Skeletal muscle tissue (tissue), 4 donors: Measurements from ENCODE around the gene CLEC4A. TPM values are rescaled to one million over a fixed set of nuclear protein-coding genes. Genes with fewer than 3 reads are reported as not detected.
"Not testable (repeated sequence)": the region's sequence is repeated elsewhere in the genome, so short reads cannot be mapped to it uniquely, and the experiment has no call there.

Experiments used
- H3K27ac ChIP-seq: one replicate; pipeline ENCODE4 v1.7.0; 2013; ENCODE audit warnings: mild to moderate bottlenecking, low read depth, low read length, inconsistent platforms
- H3K27me3 ChIP-seq, 3 donors: one replicate each; pipeline ENCODE4 v1.7.0; 2013; ENCODE audit warnings: low read length in 3 of 3; ENCODE audit not compliant: control insufficient read depth in 3 of 3, insufficient read depth in 3 of 3
- H3K36me3 ChIP-seq, 3 donors: one replicate each; pipeline ENCODE4 v1.7.0; 2013; ENCODE audit warnings: low read length in 3 of 3; ENCODE audit not compliant: control insufficient read depth in 3 of 3, insufficient read depth in 3 of 3
- H3K4me1 ChIP-seq, 3 donors: one replicate each; pipeline ENCODE4 v1.7.0; 2013; ENCODE audit warnings: low read length in 3 of 3, mild to moderate bottlenecking in 3 of 3; ENCODE audit not compliant: control insufficient read depth in 3 of 3, insufficient read depth in 3 of 3
- H3K4me3 ChIP-seq, 3 donors: one replicate each; pipeline ENCODE4 v1.7.0; 2013; ENCODE audit warnings: low read length in 3 of 3
- H3K9ac ChIP-seq, 3 donors: one replicate each; pipeline ENCODE4 v1.7.0; 2013; ENCODE audit warnings: low read length in 3 of 3, mild to moderate bottlenecking in 3 of 3, moderate library complexity in 2 of 3, low read depth in 1 of 3
- H3K9me3 ChIP-seq, 3 donors: one replicate each; pipeline ENCODE4 v1.7.0; 2013; ENCODE audit warnings: low read length in 3 of 3; ENCODE audit not compliant: control insufficient read depth in 3 of 3
- total RNA-seq: library from RNA; depleted of rRNA; stranded (reverse); fragments of >200 nt; gene quantifications from one replicate; pipeline ENCODE4 v1.2.3, GENCODE V29; 2014
- donor health status: Osteomylitis.

CLEC4A gene
- total RNA-seq, 1 donor from 2014 or later: not detected

DNA sequence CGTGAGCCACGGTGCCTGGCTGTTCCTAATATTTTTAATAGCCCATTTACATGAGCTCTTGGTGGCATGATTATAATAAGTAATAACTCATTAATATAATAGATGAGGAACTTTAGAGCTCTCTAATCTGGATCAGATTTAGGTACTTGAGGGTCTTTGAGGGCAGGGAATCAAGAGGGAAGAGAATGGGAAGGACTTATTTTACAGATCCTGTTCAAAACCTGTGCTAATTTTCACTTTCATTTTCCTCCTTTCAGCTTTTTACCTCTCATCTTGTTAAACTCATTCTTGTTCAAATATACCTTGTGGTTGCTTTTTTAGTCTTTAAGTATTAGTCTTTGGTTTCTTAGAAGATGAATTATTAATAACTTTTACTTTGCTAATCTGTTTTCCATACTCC is 35.8 kb upstream of the CLEC4A start:
- H3K27me3 ChIP-seq: no peaks in the 10 kb centered on the region
- H3K36me3 ChIP-seq: peaks cover 10 to 34% (median 31%) of the 10 kb centered on the region in 3 donors
- peaks cover 13 to 20% (median 14%) of the 10 kb centered on the region in 3 donors for H3K4me1 ChIP-seq
- no peak overlapping the region for H3K27ac ChIP-seq
- no peaks in the 10 kb centered on the region for H3K9me3 ChIP-seq
- H3K4me3 ChIP-seq: no peak overlapping the region
- H3K9ac ChIP-seq: no peak overlapping the region

DNA sequence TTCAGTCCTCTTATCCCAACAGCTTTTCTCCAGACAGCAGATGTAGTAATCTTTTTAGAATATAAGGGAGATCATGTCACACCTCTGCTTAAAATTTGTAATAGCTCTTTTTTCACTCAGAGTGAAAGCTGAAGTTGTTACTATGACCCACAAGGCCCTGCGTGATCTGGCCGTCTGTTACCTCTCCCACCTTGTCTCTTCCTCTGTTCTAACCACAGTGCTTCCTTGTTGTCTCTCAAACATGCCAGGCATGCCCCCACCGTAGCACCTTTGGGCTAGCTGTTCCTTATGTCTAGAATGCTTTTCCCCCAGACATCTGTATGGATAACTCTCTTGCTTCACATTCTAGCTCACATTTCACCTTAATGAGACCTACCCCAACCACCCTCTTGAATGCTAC is 34.8 kb upstream of the CLEC4A start:
- Histone ChIP-seq H3K4me1 (peaks cover 6 to 11% (median 7%) of the 10 kb centered on the region in 3 donors), H3K27ac (no peak overlapping the region), H3K36me3 (peaks cover 19 to 42% (median 40%) of the 10 kb centered on the region in 3 donors), H3K4me3 (no peak overlapping the region), H3K27me3 (no peaks in the 10 kb centered on the region), H3K9me3 (no peaks in the 10 kb centered on the region), H3K9ac (no peak overlapping the region)

- H3K27ac ChIP-seq, H3K27me3 ChIP-seq, H3K9me3 ChIP-seq, H3K9ac ChIP-seq, H3K4me3 ChIP-seq, H3K4me1 ChIP-seq: not testable (repeated sequence)
- peaks cover 20 to 47% (median 44%) of the 10 kb centered on the region in 3 donors for H3K36me3 ChIP-seq
These were observed 34.1 kb upstream of the CLEC4A start for GRCh38 chr12:8089277-8089676.

GRCh38 chr12:8089716-8090115 is 33.7 kb upstream of the CLEC4A start:
- Histone ChIP-seq H3K36me3 (peaks cover 25 to 51% (median 47%) of the 10 kb centered on the region in 3 donors), H3K27me3 (no peaks in the 10 kb centered on the region), H3K4me3 (no peak overlapping the region), H3K27ac (no peak overlapping the region), H3K9ac (no peak overlapping the region), H3K9me3 (no peaks in the 10 kb centered on the region), H3K4me1 (peaks cover 0 to 2% (median 0%) of the 10 kb centered on the region in 3 donors)

DNA sequence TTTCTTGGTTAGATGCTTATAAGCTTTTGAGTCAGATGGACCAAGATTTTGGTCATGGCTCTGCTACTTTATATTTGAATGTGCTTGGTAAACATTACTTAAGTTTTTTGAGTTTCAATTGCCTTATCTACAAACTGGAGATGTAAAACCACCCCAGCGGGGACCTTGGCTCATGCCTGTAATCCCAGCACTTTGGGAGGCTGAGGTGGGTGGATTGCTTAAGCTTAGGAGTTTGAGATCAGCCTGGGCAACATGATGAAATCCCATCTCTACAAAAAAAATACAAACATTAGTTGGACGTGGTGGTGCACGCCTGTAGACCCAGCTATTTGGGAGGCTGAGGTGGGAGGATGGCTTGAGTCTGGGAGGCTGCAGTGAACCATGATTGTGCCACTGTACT is 30.1 kb upstream of the CLEC4A start:
- Histone ChIP-seq H3K27me3 (no peaks in the 10 kb centered on the region), H3K36me3 (peaks cover 43 to 82% (median 70%) of the 10 kb centered on the region in 3 donors), H3K27ac (no peak overlapping the region), H3K9me3 (no peaks in the 10 kb centered on the region), H3K4me1 (no peaks in the 10 kb centered on the region), H3K4me3 (no peak overlapping the region), H3K9ac (no peak overlapping the region)

GRCh38 chr12:8096281-8096915 is 27.0 kb upstream of the CLEC4A start:
- Histone ChIP-seq H3K9me3 (no peaks in the 10 kb centered on the region), H3K27me3 (no peaks in the 10 kb centered on the region), H3K27ac (no peak overlapping the region), H3K36me3 (peaks cover 43 to 64% (median 54%) of the 10 kb centered on the region in 3 donors), H3K9ac (no peak overlapping the region), H3K4me1 (no peaks in the 10 kb centered on the region), H3K4me3 (no peak overlapping the region)

GRCh38 chr12:8099235-8099634 is 24.2 kb upstream of the CLEC4A start:
- Histone ChIP-seq H3K27me3 (no peaks in the 10 kb centered on the region), H3K9me3 (no peaks in the 10 kb centered on the region), H3K36me3 (peaks cover 23 to 42% (median 33%) of the 10 kb centered on the region in 3 donors), H3K27ac (no peak overlapping the region), H3K4me1 (no peaks in the 10 kb centered on the region), H3K4me3 (no peak overlapping the region), H3K9ac (no peak overlapping the region)

- no peaks in the 10 kb centered on the region for H3K27me3 ChIP-seq
- H3K27ac ChIP-seq: no peak overlapping the region
- H3K4me1 ChIP-seq: no peaks in the 10 kb centered on the region
- H3K9ac ChIP-seq: peak overlapping the region in 2 of 3 donors; percentile 39 to 51
- H3K9me3 ChIP-seq: no peaks in the 10 kb centered on the region
- H3K4me3 ChIP-seq: no peak overlapping the region
- H3K36me3 ChIP-seq: peaks cover 0 to 5% (median 2%) of the 10 kb centered on the region in 3 donors
These were observed 14.5 kb upstream of the CLEC4A start for GRCh38 chr12:8108808-8109398.

- H3K27me3 ChIP-seq, H3K4me1 ChIP-seq, H3K4me3 ChIP-seq, H3K9me3 ChIP-seq, H3K9ac ChIP-seq, H3K36me3 ChIP-seq, H3K27ac ChIP-seq: not testable (repeated sequence)
These were observed 10.3 kb upstream of the CLEC4A start for GRCh38 chr12:8113117-8113516.

GRCh38 chr12:8120072-8120713 is 3.2 kb upstream of the CLEC4A start:
- no peak overlapping the region for H3K9ac ChIP-seq
- H3K27me3 ChIP-seq: no peaks in the 10 kb centered on the region
- H3K4me3 ChIP-seq: no peak overlapping the region
- no peaks in the 10 kb centered on the region for H3K4me1 ChIP-seq
- H3K36me3 ChIP-seq: peaks cover 0 to 5% (median 5%) of the 10 kb centered on the region in 3 donors
- H3K27ac ChIP-seq: no peak overlapping the region
- no peaks in the 10 kb centered on the region for H3K9me3 ChIP-seq
